HEK293 (cell line): ENCODE measurements around the gene MRPS2.
A peak's percentile ranks its signal among the peaks of the same experiment; 100 is the strongest.

Experiments
- CTCF ChIA-PET: fragments of 350-600 bp; formaldehyde crosslinking; extraction: SDS; loops from one replicate; lab custom pipeline; 2021; ENCODE audit warnings: antibody characterized with exemption; lab: Yijun Ruan, JAX
- POLR2A ChIA-PET: fragments of 300-600 bp; formaldehyde crosslinking; extraction: SDS; loops from one replicate; lab custom pipeline; 2020; ENCODE audit warnings: antibody characterized with exemption, inconsistent platforms; lab: Yijun Ruan, JAX
- H3K27ac ChIP-seq: fragments of 200-500 bp; sonication (Bioruptor generic); 2 replicates; pipeline ENCODE4 v1.5.1; 2014; ENCODE audit warnings: low read depth, low read length, control low read depth, inconsistent platforms; ENCODE audit errors: extremely low read depth
- H3K36me3 ChIP-seq, 2 experiments: fragments of 200-500 bp in 1 of 2; sonication (Bioruptor generic) in 1 of 2; 1 replicate in 1 of 2; 2 replicates in 1 of 2; pipeline ENCODE4 v1.5.1; 2014 to 2017; ENCODE audit warnings: inconsistent platforms in 2 of 2, low read length in 2 of 2; ENCODE audit not compliant: control insufficient read depth in 2 of 2, insufficient read depth in 1 of 2
- H3K4me1 ChIP-seq: fragments of 200-500 bp; sonication (Bioruptor generic); 2 replicates; pipeline ENCODE4 v1.5.1; 2014; ENCODE audit warnings: mild to moderate bottlenecking, low read length, inconsistent platforms; ENCODE audit not compliant: control insufficient read depth, insufficient read depth
- H3K4me3 ChIP-seq: 2 replicates; pipeline ENCODE4 v1.5.1; 2011; ENCODE audit warnings: low read depth, mild to moderate bottlenecking, control low read depth, low read length, moderate library complexity
- H3K9me3 ChIP-seq: fragments of 200-500 bp; sonication (Bioruptor generic); 2 replicates; pipeline ENCODE4 v1.5.1; 2014; ENCODE audit warnings: low read depth, low read length, inconsistent platforms; ENCODE audit not compliant: control insufficient read depth, insufficient read depth
- ELK4 ChIP-seq: IDR thresholded peaks from 2 replicates; pipeline ENCODE4 v1.6.1; 2011; ENCODE audit warnings: mild to moderate bottlenecking, low read depth, low read length, borderline replicate concordance
- GLIS1 ChIP-seq: fragments of 450-650 bp; formaldehyde crosslinking; IDR thresholded peaks from 2 replicates; pipeline ENCODE4 v1.5.1; 2016; ENCODE audit warnings: missing biosample characterization, missing genetic modification characterization
- ZFP69B ChIP-seq: fragments of 450-650 bp; formaldehyde crosslinking; IDR thresholded peaks from 2 replicates; pipeline ENCODE4 v1.5.1; 2016; ENCODE audit warnings: missing biosample characterization, missing genetic modification characterization
- ZNF202 ChIP-seq: fragments of 450-650 bp; formaldehyde crosslinking; IDR thresholded peaks from 2 replicates; pipeline ENCODE4 v1.5.1; 2016; ENCODE audit warnings: missing biosample characterization, missing genetic modification characterization, borderline replicate concordance
- ZNF398 ChIP-seq: fragments of 450-650 bp; formaldehyde crosslinking; IDR thresholded peaks from 2 replicates; pipeline ENCODE4 v1.5.1; 2017; ENCODE audit warnings: missing biosample characterization, missing genetic modification characterization
- ZNF610 ChIP-seq: fragments of 450-650 bp; formaldehyde crosslinking; IDR thresholded peaks from 2 replicates; pipeline ENCODE4 v1.5.1; 2016; ENCODE audit warnings: missing biosample characterization, missing genetic modification characterization, borderline replicate concordance
- ZNF624 ChIP-seq: fragments of 450-650 bp; formaldehyde crosslinking; IDR thresholded peaks from 2 replicates; pipeline ENCODE4 v1.5.1; 2017; ENCODE audit warnings: missing biosample characterization, missing genetic modification characterization
- ZNF692 ChIP-seq: fragments of 450-650 bp; formaldehyde crosslinking; IDR thresholded peaks from 2 replicates; pipeline ENCODE4 v1.5.1; 2016; ENCODE audit warnings: missing biosample characterization, missing genetic modification characterization

Gene MRPS2

GRCh38 chr9:135504262-135505243 lies 4.1 kb downstream of the MRPS2 start (continued):
- TF ChIP-seq ZNF398 (tag by site-specific recombination) (no peak), ZNF202 (tag by site-specific recombination) (no peak)

- H3K4me3 ChIP-seq = no peak overlapping the region
- H3K27ac ChIP-seq = no peak overlapping the region
- ChIA-PET POLR2A (interaction anchor here (0.8 to 1.9 kb wide), 4 partner anchors 21 to 762 kb away, joined by 3 to 6 read pairs (median 4); no protein-coding TSS in a partner anchor), CTCF (interaction anchor here (0.7 to 2.5 kb wide), 20 partner anchors 9 to 98 kb away, joined by 3 to 11 read pairs (median 3); partner anchors contain the start of gene PPP1R26)
- no peaks in the 10 kb centered on the region for H3K9me3 ChIP-seq
- TF ChIP-seq ZNF610 (tag by site-specific recombination) (no peak), ELK4 (no peak)
- peaks cover 0 to 38% of the 10 kb centered on the region in 2 experiments; a peak in 2 of 3 replicates for H3K36me3 ChIP-seq
- H3K4me1 ChIP-seq = peaks cover 3% of the 10 kb centered on the region; the same call in 1 of the 2 replicates
Observed at GRCh38 chr9:135505406-135506187, 5.1 kb downstream of the MRPS2 start.

GRCh38 chr9:135506327-135507103 lies 6.0 kb downstream of the MRPS2 start:
- POLR2A ChIA-PET = interaction anchor here (0.8 to 1.9 kb wide), 3 partner anchors 20 to 26 kb away, joined by 3 to 6 read pairs (median 4); no protein-coding TSS in a partner anchor

More at GRCh38 chr9:135506327-135507103, 6.0 kb downstream of the MRPS2 start:
- Histone ChIP-seq H3K36me3 (peaks cover 0 to 38% of the 10 kb centered on the region in 2 experiments; a peak in 2 of 3 replicates), H3K4me3 (no peak overlapping the region), H3K27ac (no peak overlapping the region), H3K9me3 (no peaks in the 10 kb centered on the region), H3K4me1 (peaks cover 3% of the 10 kb centered on the region; the same call in 1 of the 2 replicates)
- CTCF ChIA-PET = interaction anchor here (0.6 to 2.5 kb wide), 7 partner anchors 11 to 601 kb away, joined by 3 to 11 read pairs (median 3); no protein-coding TSS in a partner anchor
- TF ChIP-seq GLIS1 (tag by site-specific recombination) = peak; percentile 75; the same call in 1 of the 2 replicates
- TF ChIP-seq ZFP69B = peak; percentile 89
- peak; percentile 77 for TF ChIP-seq ZNF692
- no peak for TF ChIP-seq ZNF624 (tag by site-specific recombination)
